ENCODE results near the gene EPHB1. TPM values are rescaled to one million over a fixed set of nuclear protein-coding genes. Genes with fewer than 3 reads are reported as not detected.

EPHB1 gene
- total and polyA plus RNA-seq, 2 donors (not counting 3 experiments of a cell fraction or from before 2014, with no cell fraction given): 1.3 to 5.2 TPM

- intact Hi-C loops (cut with micrococcal nuclease) (loop anchor here (10.0 kb wide), 1 partner anchor 452 kb away; no protein-coding TSS in a partner anchor), dilution Hi-C loops (cut with MboI; ENCODE audit: extremely low pct_ligation_motif_present, low sequenced_read_pairs) (no loop called here)
- Histone ChIP-seq H3K9me3 (replicated peaks; ENCODE audit: control insufficient read depth, insufficient read depth, low read length) (no peaks in the 10 kb centered on the region), H3K27me3 (ENCODE audit: control insufficient read depth in 2 of 2, insufficient read depth in 2 of 2, low read length in 2 of 2) (peaks cover 16 to 26% of the 10 kb centered on the region in 2 experiments), H2AFZ (ENCODE audit: low read depth, low read length) (no peak overlapping the region), H3K4me3 (replicated peaks in 1 of 3; ENCODE audit: insufficient read depth in 1 of 3, low read depth in 1 of 3, low read length in 3 of 3) (no peak overlapping the region), H3K9me1 (replicated peaks; ENCODE audit: control insufficient read depth, extremely low read depth, insufficient read depth, low read length) (no peaks in the 10 kb centered on the region), H4K20me1 (replicated peaks; ENCODE audit: control insufficient read depth, extremely low read depth, insufficient read depth, low read length) (no peaks in the 10 kb centered on the region), H3K4me1 (ENCODE audit: control insufficient read depth, extremely low read depth, insufficient read depth, low read length) (peaks cover 10% of the 10 kb centered on the region), H3K9ac (replicated peaks; ENCODE audit: extremely low read depth, insufficient read depth, low read length) (no peak overlapping the region), H3K27ac (ENCODE audit: insufficient read depth, low read depth, low read length) (no peak overlapping the region), H3K36me3 (ENCODE audit: control insufficient read depth in 2 of 2, extremely low read depth in 1 of 2, insufficient read depth in 2 of 2, low read length in 2 of 2) (no peaks in the 10 kb centered on the region), H3K4me2 (ENCODE audit: insufficient read depth, low read length) (no peak overlapping the region), H3K79me2 (ENCODE audit: control insufficient read depth, insufficient read depth, low read length) (no peaks in the 10 kb centered on the region)
- CTCF ChIA-PET: interaction anchor here (1.1 to 3.4 kb wide), 4 partner anchors 38 to 1250 kb away, joined by 3 to 85 read pairs (median 16); no protein-coding TSS in a partner anchor
- TF ChIP-seq JUN (IDR thresholded peaks at IDR 0.05; ENCODE audit: borderline replicate concordance, insufficient read depth, insufficient read length, low read depth) (no peak), POLR2A (IDR thresholded peaks at IDR 0.05; ENCODE audit: low read depth, low read length) (no peak), FOS (IDR thresholded peaks at IDR 0.05; ENCODE audit: borderline replicate concordance, insufficient read depth, low read length) (no peak), MYC (IDR thresholded peaks at IDR 0.05; ENCODE audit: low read depth, low read length) (no peak), POLR2AphosphoS5 (IDR thresholded peaks at IDR 0.05; ENCODE audit: insufficient read depth, low read depth, low read length) (no peak)
- no peak for DNase-seq (ENCODE audit: low read depth, low spot score)
- POLR2A ChIA-PET: no interaction called here
- no peak for FAIRE-seq
- BruUV-seq (replicated peaks): no TSS peak
Observed at GRCh38 chr3:134792700-134793099, 2.4 kb upstream of the EPHB1 start.

GRCh38 chr3:134793562-134793961 lies 1.5 kb upstream of the EPHB1 start:
- Histone ChIP-seq H3K27ac (ENCODE audit: insufficient read depth, low read depth, low read length) (no peak overlapping the region), H3K9me1 (replicated peaks; ENCODE audit: control insufficient read depth, extremely low read depth, insufficient read depth, low read length) (no peaks in the 10 kb centered on the region), H3K4me1 (ENCODE audit: control insufficient read depth, extremely low read depth, insufficient read depth, low read length) (peaks cover 12% of the 10 kb centered on the region), H2AFZ (ENCODE audit: low read depth, low read length) (no peak overlapping the region), H3K9ac (replicated peaks; ENCODE audit: extremely low read depth, insufficient read depth, low read length) (no peak overlapping the region), H3K4me2 (ENCODE audit: insufficient read depth, low read length) (no peak overlapping the region), H3K4me3 (replicated peaks in 1 of 3; ENCODE audit: insufficient read depth in 1 of 3, low read depth in 1 of 3, low read length in 3 of 3) (no peak overlapping the region), H4K20me1 (replicated peaks; ENCODE audit: control insufficient read depth, extremely low read depth, insufficient read depth, low read length) (no peaks in the 10 kb centered on the region), H3K79me2 (ENCODE audit: control insufficient read depth, insufficient read depth, low read length) (no peaks in the 10 kb centered on the region), H3K36me3 (ENCODE audit: control insufficient read depth in 2 of 2, extremely low read depth in 1 of 2, insufficient read depth in 2 of 2, low read length in 2 of 2) (no peaks in the 10 kb centered on the region), H3K9me3 (replicated peaks; ENCODE audit: control insufficient read depth, insufficient read depth, low read length) (no peaks in the 10 kb centered on the region), H3K27me3 (ENCODE audit: control insufficient read depth in 2 of 2, insufficient read depth in 2 of 2, low read length in 2 of 2) (peaks cover 19 to 35% of the 10 kb centered on the region in 2 experiments)
- TF ChIP-seq POLR2AphosphoS5 (IDR thresholded peaks at IDR 0.05; ENCODE audit: insufficient read depth, low read depth, low read length) (no peak), GATA2 (IDR thresholded peaks at IDR 0.05; ENCODE audit: insufficient read depth, insufficient read length, low read depth, low read length) (no peak), MAX (IDR thresholded peaks at IDR 0.05; ENCODE audit: insufficient read depth, insufficient read length) (no peak), FOS (IDR thresholded peaks at IDR 0.05; ENCODE audit: borderline replicate concordance, insufficient read depth, low read length) (no peak), POLR2A (IDR thresholded peaks at IDR 0.05; ENCODE audit: low read depth, low read length) (no peak), JUN (IDR thresholded peaks at IDR 0.05; ENCODE audit: borderline replicate concordance, insufficient read depth, insufficient read length, low read depth) (no peak), MYC (IDR thresholded peaks at IDR 0.05; ENCODE audit: low read depth, low read length) (no peak), CTCF (IDR thresholded peaks at IDR 0.05; ENCODE audit: extremely low read depth in 1 of 2, insufficient read depth in 1 of 2, low read depth in 1 of 2, low read length in 2 of 2) (no peak), EZH2 (IDR thresholded peaks at IDR 0.05; ENCODE audit: borderline replicate concordance, low read depth, low read length, severe bottlenecking) (no peak)
- FAIRE-seq (no peak), DNase-seq (ENCODE audit: low read depth, low spot score) (no peak)
- intact Hi-C loops (cut with micrococcal nuclease) (loop anchor here (10.0 kb wide), 1 partner anchor 451 kb away; no protein-coding TSS in a partner anchor), dilution Hi-C loops (cut with MboI; ENCODE audit: extremely low pct_ligation_motif_present, low sequenced_read_pairs) (no loop called here)
- BruUV-seq (replicated peaks): no TSS peak
- CTCF ChIA-PET: interaction anchor here (0.6 to 3.8 kb wide), 8 partner anchors 24 to 1249 kb away, joined by 3 to 106 read pairs (median 20); no protein-coding TSS in a partner anchor
- POLR2A ChIA-PET: no interaction called here
